ENCODE measurements around the gene VPS51.

VPS51 gene

DNA sequence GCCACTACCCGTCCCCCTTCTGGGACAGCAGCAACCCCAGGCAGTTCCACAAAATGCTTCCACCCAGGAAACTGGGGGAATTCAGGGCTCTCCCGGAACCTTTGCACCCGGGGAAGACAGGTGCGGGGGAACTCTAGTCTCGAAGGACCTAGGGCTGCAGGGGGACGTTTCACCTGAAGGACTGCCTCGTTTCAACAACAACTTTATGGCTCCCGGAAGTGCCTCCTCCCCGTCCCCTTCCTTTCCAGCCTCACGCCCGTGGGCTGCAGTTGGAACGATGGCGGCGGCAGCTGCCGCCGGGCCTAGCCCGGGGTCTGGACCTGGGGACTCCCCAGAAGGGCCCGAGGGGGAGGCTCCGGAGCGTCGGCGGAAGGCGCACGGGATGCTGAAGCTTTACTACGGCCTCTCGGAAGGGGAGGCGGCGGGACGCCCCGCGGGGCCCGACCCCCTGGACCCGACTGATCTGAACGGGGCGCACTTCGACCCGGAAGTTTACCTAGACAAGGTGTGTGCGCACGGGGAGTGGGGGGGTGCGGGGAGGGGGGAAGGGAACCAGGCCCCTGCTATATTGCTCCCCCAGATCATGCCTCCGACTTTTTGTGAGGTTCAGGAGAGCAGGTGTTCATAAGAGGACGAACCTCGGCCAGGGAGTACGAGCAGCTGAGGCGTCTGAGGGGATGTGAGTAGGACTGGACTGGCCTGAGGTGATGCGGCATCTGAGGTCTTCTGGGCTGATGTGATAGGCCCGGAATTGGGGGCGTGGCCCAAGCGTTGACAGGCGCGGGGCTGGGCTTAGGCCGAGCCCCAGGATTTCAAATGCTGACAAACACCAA lies at the start of gene VPS51:
TSS of gene VPS51 (plus strand) at position 241 of the 833 bp plus-strand sequence. CDS start at position 278, 37 bp downstream.
- DNase-seq (ENCODE audit: low read depth) = peak; percentile 73

DNA sequence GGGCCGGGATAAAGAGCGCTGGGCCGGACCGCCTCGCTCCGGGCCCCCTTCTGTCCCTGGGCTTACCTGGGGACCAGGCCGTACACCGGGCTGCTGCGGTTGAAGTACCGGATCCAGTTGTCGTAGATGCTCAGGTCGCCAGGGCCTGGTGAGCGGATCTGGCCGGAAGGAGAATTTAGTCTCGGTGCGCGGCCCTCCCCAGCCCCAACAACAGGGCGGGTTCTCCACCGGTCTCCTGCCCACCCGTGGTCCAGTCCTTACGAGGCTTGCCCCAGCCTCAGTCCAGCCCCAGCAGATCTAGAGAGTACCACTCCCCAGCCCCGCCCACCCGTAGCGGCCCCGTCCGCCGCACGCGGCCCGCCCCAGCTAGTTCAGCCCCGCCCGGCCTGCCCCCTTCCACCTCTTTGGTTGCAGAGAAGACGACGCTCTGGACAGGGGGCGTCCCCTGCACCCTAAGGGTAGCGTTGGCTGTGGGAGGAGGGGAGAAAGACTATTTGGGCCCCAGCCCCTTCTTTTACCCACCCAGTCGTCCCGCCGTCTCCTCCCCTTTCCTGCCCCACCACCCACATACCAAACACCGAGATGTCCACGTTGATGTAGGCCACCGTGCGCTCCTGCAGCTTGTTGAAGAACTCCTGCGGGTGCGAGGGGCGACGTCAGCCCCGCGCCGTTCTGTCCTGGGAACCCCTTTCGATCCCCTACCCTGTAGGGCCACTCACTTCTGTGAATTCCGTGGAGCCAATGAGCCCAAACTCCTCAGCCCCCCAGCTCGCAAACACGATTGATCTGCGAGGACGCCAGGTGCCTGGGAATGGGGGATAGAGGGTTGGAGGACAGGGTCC lies 48.2 kb upstream of the VPS51 start:
- no peak for DNase-seq (ENCODE audit: low read depth)

- no peak for DNase-seq (ENCODE audit: low read depth)
Measured at GRCh38 chr11:65051398-65051858, 44.6 kb upstream of the VPS51 start.

GRCh38 chr11:65053827-65054508 lies 42.0 kb upstream of the VPS51 start:
- DNase-seq (ENCODE audit: low read depth) = no peak

DNA sequence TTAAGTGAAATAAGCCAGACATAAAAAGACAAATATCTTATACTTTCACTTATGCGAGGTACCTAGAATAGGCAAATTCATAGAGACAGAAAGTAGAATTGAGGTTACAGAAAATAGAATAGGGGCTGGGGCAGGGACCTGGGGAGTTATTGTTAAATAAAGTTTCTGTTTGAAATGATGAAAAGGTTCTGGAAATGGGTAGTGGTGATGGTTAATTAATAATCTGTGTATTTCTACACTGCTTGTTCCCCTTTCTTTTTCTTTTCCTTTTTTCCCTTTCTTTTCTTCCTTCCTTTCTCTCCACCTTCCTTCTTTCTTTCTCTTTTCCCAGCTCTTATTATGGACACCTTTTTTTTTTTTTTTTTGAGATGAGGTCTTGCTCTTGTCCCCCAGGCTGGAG lies 40.5 kb upstream of the VPS51 start:
- DNase-seq (ENCODE audit: low read depth) = no peak

DNA sequence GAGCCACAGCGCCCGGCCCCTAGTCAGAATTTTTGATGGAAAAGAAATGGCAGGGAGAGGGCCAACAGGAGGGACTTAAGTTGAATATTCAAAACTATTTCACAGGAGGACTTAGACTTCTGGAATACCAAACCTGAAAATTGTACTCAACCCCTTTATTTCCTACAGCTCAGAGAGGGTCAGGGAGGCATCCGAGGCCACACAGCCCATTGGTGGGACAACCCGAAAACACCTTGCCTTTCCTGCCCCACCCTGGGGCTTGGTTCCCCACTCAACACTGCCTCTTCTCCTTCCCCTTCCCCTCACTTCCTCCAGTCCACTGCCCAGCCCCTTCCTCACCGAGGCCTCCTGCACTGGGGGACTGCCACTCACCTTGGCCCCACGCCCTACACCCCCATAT lies 39.0 kb upstream of the VPS51 start:
- DNase-seq (ENCODE audit: low read depth) = no peak

- DNase-seq (ENCODE audit: low read depth) = no peak
Measured at GRCh38 chr11:65057526-65057925, 38.5 kb upstream of the VPS51 start.

- DNase-seq (ENCODE audit: low read depth) = no peak
Measured at GRCh38 chr11:65058012-65058411, 38.0 kb upstream of the VPS51 start.

DNA sequence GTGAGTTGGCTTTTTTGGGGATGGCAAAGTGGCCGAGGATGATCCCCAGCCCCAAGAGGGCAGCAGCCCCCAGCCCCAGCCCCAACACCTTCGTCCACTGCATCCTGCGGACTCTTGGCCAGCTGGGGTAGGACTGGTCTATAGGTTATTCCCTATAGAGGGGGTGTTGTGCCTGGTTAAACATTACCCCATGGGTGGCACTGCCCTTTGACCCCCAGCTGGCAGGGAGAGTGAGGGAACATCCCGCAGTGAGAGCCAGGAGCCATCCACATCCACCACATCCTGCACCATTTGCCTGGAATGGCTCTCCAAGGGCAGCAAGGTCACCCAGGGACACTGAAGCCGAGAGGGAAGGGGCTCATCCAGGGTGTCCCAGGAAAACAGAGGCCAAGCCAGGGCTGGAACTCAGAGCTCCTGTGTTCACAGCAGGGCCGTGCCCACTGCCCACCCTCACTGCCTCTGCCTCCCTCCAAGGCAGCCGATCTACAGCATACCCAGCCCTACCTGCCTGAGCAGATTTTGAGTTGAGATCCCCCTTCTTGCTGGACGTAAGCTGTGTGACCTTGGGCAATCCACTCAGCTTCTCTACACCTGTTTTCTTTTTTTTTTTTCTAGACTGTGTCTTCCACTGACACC lies 37.5 kb upstream of the VPS51 start, which contains the start of gene NAALADL1:
TSS of gene NAALADL1 (minus strand) at position 135 of the 636 bp plus-strand sequence. CDS start at position 103, 32 bp downstream.
- DNase-seq (ENCODE audit: low read depth) = no peak

GRCh38 chr11:65059523-65059922 lies 36.5 kb upstream of the VPS51 start:
- no peak for DNase-seq (ENCODE audit: low read depth)

DNA sequence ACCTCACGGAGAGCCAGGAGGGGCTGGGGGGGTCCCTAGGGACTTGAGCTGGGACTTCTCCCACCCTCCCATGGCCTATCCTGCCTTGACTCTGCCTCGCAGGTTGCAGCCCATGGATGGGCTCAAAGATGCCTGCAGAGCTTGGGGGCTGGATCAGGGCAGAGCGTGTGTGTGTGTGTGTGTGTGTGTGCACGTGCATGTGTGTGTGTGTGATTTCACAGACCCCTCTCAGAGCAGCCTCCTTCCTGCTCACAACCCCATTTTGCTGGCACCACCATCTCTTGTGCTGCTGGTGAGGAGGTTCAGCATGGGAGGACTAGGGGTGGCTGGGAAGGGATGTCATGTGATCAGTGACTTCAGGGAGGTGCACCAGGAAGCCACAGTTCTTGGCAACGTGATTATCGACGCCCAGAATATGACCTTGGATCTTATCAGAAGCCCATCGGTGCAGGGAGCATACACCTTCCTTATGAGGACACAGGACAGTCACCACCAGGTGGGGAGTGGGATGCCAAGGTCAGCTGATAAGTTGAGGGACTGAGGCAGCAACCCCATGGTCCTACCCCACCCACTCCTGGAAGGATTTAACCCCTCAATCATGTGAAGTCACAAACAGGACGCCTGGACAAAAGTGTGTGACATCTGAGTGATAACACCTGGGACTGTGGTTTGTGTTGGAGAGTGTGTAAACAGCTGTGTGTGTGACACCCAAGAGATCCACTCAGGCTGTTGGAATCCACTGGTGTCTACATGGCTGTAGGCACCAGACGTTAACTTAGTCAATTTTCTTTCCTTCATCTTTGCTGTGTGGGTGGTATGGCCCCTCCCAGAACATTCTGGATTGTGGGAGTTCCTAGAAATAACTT lies 35.8 kb upstream of the VPS51 start:
- no peak for DNase-seq (ENCODE audit: low read depth)

- no peak for DNase-seq (ENCODE audit: low read depth)
Measured at GRCh38 chr11:65060913-65061408, 35.1 kb upstream of the VPS51 start.

GRCh38 chr11:65063532-65063931 lies 32.5 kb upstream of the VPS51 start:
- DNase-seq (ENCODE audit: low read depth) = no peak

DNA sequence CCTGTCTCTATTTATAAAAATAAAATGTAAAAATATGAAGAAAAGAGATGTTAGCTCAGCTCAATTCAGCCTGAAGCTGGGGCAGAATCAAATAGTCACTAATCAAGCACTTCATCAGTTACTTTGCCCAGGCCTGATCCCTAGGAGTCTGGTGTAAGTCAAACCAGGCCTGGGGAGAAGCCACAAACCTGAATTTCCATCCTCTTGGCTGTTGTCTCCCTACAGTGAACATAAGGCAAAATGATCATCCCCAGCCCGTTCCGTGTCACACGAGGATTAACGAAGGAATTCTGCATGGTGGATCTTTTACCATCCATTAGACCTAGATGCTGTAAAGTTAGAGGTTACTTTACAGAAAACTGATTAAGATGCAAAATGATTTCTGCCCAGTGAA lies 31.2 kb upstream of the VPS51 start:
- DNase-seq (ENCODE audit: low read depth) = no peak

DNA sequence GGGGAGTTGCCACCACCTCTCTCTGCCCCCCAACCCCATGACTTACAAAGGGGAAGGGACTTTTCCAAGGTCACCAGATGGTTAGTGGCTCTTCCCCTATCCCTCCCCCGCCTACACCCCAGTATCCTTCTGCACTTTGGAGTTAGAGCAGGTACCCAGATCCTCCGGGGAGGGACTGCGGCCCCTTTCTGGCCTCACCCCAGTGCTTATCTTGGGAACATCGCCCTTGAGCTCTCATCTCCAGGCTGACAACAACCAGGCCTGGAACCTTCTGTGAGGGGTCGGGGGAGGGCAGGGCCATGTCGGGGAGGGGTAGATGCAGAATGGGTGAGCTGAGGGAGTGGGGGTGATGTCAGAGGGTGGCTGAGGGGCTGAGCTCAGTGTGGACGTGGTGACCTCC lies 30.2 kb upstream of the VPS51 start:
- DNase-seq (ENCODE audit: low read depth) = no peak

GRCh38 chr11:65066315-65066714 lies 29.7 kb upstream of the VPS51 start:
- DNase-seq (ENCODE audit: low read depth) = no peak

GRCh38 chr11:65066805-65067291 lies 29.2 kb upstream of the VPS51 start:
- no peak for DNase-seq (ENCODE audit: low read depth)

DNA sequence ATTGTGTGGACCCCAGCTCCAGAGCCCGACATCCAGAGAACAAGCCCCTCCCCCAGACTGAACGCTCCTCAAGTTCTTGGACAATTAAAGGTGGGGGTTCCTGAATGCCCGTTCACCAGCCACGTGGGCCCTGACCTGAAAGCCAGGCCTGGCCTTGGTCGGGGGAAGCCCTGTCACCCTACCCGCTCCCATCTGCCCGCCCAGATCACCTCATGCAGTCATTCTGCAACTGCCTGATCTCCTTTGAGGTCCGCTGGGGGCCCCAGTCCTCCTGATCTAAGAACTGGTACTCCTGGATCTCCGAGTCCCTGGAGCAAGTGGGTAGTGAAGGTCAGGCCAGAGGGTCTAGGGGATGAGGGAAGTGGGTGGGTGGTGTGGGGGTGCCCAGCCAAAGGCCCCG lies 28.6 kb upstream of the VPS51 start:
- DNase-seq (ENCODE audit: low read depth) = no peak

DNA sequence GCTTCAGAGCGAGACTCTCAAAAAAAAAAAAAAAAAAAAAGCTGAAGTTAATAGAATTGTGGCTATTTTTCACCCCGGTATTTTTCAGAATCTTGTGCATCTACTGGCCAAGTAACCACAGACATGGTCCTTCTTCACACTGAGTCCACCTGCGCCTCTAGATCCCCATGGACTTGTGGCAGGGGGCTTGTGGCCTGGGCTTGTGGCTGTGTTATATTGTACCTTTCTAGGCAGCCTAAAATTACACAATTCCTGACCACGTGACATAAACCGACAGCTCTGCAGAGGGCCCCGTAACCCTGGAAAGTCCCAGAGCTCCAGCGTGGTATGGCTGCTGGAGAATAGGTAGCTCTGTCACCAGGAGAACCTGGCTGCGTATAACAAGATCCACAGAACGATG lies 26.8 kb upstream of the VPS51 start:
- DNase-seq (ENCODE audit: low read depth) = no peak

DNA sequence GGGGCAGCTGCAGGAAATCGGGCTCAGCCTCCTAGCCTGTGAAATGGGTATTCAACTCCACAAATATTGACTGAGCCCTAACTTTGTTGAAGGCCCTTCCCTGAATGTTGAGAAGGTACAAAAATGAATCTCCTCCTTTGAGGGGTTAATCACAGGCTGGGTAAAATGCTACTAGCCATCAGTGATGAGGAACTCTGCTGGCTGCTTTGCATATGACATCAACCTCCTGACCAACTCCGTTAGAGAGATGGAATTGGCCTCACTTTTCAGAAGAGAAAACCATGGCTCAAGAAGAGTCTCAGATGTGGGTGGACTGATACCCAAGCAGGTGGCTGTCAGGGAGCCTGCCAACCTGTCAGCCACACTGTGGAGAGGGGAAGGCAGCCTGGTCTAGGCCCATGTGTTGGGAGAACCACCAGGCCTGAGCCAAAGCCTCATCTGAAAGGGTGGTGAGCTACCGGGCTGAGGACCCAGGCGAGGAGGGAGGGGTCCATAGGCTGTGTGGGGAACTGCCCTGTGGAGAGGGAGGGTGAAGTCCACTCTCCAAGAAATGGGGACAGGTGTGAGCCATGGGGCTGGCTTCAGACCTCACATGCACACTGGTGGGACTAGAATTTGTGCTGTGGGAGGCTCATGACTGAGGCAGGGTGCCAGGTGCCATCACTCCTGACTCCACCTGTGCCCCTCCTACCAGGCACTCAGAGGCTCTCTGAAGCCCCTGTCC lies 23.9 kb upstream of the VPS51 start:
- DNase-seq (ENCODE audit: low read depth) = no peak
